ENCODE measurements around the gene GPR176.

- no peak for TF ChIP-seq USF1 (IDR thresholded peaks at IDR 0.05)
- TF ChIP-seq, protein P1, sequence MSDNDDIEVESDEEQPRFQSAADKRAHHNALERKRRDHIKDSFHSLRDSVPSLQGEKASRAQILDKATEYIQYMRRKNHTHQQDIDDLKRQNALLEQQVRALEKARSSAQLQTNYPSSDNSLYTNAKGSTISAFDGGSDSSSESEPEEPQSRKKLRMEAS (IDR thresholded peaks at IDR 0.05): no peak
- TF ChIP-seq TAF1 (IDR thresholded peaks at IDR 0.05; ENCODE audit: low read depth): no peak
- no peak for TF ChIP-seq CEBPB (IDR thresholded peaks at IDR 0.05)
- TF ChIP-seq TCF12 (IDR thresholded peaks at IDR 0.05; ENCODE audit: low read depth): no peak
- TF ChIP-seq, protein P2, sequence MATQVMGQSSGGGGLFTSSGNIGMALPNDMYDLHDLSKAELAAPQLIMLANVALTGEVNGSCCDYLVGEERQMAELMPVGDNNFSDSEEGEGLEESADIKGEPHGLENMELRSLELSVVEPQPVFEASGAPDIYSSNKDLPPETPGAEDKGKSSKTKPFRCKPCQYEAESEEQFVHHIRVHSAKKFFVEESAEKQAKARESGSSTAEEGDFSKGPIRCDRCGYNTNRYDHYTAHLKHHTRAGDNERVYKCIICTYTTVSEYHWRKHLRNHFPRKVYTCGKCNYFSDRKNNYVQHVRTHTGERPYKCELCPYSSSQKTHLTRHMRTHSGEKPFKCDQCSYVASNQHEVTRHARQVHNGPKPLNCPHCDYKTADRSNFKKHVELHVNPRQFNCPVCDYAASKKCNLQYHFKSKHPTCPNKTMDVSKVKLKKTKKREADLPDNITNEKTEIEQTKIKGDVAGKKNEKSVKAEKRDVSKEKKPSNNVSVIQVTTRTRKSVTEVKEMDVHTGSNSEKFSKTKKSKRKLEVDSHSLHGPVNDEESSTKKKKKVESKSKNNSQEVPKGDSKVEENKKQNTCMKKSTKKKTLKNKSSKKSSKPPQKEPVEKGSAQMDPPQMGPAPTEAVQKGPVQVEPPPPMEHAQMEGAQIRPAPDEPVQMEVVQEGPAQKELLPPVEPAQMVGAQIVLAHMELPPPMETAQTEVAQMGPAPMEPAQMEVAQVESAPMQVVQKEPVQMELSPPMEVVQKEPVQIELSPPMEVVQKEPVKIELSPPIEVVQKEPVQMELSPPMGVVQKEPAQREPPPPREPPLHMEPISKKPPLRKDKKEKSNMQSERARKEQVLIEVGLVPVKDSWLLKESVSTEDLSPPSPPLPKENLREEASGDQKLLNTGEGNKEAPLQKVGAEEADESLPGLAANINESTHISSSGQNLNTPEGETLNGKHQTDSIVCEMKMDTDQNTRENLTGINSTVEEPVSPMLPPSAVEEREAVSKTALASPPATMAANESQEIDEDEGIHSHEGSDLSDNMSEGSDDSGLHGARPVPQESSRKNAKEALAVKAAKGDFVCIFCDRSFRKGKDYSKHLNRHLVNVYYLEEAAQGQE (IDR thresholded peaks at IDR 0.05; ENCODE audit: low read depth): no peak
- TF ChIP-seq EGR1 (IDR thresholded peaks at IDR 0.05): no peak
- TF ChIP-seq EP300 (IDR thresholded peaks at IDR 0.05; ENCODE audit: borderline replicate concordance): no peak
- TF ChIP-seq RAD21 (IDR thresholded peaks at IDR 0.05; ENCODE audit: low read depth): peak; percentile 71
- no peak for TF ChIP-seq YY1 (IDR thresholded peaks at IDR 0.05; ENCODE audit: low read depth)
- no peak for TF ChIP-seq CREB1 (IDR thresholded peaks at IDR 0.05; ENCODE audit: low read depth)
Measured at GRCh38 chr15:39801641-39802309, 118.3 kb downstream of the GPR176 start.

Measured in Ishikawa (cell line).